Measurements from ENCODE around the gene FXR2.

Gene FXR2

DNA sequence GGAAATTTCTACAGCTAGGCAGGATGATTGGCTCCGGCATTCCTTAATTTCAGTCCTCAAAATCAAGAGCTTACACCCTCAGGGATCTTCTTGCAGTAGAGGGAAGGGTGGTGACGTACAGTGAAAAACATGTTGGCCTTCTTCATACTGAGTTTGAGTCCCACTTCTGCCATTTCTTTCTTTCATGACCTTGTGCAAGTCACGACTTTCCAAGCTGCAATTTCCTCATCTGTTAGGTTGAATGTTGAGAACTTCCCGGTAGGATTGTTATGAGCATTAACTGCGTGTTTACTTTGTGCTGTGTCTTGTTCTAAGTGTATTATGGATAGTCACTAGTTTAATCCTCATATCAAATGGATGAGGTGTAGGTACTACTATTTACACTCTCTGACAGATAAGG is 45.1 kb downstream of the FXR2 start:
- no peak for DNase-seq

DNA sequence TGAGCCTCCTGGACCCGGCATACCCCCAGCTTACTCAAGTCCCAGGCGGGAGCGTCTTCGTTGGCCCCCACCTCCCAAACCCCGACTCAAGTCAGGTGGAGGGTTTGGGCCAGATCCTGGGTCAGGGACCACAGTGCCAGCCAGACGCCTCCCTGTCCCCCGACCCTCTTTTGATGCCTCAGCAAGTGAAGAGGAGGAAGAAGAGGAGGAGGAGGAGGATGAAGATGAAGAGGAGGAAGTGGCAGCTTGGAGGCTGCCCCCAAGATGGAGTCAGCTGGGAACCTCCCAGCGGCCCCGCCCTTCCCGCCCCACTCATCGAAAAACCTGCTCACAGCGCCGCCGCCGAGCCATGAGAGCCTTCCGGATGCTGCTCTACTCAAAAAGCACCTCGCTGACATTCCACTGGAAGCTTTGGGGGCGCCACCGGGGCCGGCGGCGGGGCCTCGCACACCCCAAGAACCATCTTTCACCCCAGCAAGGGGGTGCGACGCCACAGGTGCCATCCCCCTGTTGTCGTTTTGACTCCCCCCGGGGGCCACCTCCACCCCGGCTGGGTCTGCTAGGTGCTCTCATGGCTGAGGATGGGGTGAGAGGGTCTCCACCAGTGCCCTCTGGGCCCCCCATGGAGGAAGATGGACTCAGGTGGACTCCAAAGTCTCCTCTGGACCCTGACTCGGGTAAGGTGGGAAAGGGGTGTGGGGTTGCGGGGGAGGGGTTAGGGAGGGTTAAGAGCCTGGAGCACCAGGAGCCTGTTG is 51.4 kb downstream of the FXR2 start:
- no peak for DNase-seq

DNA sequence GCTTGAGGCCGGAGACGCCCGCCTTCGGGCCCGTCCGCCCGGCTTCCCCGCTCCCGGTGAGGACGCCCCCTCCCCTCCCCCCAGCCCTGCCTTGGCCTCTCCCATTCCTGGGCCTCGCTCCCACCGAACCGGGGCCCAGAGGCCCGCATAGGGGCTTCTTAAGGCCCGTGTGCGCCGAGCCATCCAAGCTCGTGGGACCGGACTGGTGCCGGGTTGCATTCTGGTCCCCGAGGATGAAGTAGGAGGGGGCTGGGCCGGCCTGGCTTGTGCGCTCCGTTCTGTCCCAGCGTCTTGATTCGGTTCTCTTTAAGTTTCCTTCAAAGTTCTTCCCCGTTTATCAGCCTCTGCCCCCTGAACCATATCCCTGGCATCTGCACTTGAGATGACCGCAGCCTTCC is 52.5 kb downstream of the FXR2 start:
- DNase-seq: no peak

DNA sequence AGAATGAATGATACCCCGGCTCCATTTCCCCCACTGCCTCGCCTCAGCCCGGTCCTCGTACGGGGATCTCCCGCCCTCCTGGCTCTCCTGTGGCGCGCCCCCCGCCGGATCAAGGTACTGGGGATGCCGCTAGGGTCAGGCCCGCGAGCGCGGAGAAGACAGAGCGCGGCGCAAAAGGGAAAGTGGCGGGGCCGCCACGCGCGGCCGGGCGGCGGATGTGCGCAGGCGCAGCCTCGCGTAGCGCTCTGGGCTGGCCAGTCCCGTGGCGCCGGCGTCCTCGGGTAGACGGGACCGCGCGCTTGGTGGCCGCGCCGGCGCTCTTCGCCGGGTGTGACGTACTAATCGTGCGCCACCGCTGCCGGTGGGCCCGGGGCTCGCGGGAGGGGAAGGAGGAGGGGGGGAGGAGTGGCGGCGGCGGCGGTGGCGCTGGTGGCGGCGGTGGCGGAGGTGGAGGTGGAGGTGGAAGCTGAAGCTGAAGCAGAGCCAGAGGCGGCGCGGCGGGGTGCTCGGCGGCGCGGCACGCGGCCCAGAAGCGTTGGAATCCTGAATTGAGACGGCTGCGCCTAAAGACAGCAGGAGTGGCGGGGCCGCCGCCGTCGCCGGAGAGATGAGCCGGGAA is 53.0 kb downstream of the FXR2 start, which contains the start of gene SENP3:
TSS of gene SENP3 (plus strand) at position 331 of the 619 bp plus-strand sequence. CDS start 1,158 bp downstream, outside the sequence.
- peak; percentile 35 for DNase-seq

DNA sequence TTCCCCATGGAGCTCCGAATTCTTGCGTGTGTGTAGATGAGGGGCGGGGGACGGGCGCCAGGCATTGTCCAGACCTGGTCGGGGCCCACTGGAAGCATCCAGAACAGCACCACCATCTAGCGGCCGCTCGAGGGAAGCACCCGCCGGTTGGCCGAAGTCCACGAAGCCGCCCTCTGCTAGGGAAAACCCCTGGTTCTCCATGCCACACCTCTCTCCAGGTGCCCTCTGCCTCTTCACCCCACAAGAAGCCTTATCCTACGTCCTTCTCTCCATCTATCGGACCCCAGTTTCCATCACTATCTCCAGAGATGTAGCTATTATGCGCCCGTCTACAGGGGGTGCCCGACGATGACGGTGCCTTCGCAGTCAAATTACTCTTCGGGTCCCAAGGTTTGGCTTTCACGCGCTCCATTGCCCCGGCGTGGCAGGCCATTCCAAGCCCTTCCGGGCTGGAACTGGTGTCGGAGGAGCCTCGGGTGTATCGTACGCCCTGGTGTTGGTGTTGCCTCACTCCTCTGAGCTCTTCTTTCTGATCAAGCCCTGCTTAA is 53.6 kb downstream of the FXR2 start:
- peak; percentile 46 to 55 for DNase-seq

DNA sequence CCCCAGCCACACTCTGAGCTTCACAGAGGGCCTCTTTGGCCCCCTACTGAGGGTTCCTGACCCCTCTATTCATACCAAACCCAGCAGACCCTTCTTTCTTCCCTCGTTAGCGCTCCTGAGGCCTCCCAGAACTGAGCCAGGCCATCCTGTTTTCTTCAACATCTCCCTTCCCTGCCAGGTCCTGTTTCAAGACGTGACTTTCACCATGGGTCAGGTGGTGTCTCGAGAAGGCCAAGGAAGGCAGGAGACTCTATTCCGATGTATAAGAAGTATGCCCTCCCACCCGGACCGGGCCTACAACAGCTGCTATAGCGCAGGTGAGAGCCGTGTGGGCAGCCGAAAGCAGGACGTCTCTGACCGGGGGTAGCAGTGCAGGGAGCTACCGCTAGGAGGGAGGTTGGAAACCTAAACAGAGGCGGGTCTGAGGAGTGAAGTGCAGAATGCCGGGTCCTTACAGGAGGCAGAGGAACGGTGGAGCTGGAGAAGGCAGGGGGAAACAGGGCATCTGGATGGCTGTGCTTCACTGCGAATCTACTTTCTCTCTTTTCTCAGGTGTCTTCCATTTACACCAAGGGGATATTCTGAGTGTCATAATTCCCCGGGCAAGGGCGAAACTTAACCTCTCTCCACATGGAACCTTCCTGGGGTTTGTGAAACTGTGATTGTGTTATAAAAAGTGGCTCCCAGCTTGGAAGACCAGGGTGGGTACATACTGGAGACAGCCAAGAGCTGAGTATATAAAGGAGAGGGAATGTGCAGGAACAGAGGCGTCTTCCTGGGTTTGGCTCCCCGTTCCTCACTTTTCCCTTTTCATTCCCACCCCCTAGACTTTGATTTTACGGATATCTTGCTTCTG is 54.3 kb downstream of the FXR2 start:
- DNase-seq: peak; percentile 36 to 49

DNA sequence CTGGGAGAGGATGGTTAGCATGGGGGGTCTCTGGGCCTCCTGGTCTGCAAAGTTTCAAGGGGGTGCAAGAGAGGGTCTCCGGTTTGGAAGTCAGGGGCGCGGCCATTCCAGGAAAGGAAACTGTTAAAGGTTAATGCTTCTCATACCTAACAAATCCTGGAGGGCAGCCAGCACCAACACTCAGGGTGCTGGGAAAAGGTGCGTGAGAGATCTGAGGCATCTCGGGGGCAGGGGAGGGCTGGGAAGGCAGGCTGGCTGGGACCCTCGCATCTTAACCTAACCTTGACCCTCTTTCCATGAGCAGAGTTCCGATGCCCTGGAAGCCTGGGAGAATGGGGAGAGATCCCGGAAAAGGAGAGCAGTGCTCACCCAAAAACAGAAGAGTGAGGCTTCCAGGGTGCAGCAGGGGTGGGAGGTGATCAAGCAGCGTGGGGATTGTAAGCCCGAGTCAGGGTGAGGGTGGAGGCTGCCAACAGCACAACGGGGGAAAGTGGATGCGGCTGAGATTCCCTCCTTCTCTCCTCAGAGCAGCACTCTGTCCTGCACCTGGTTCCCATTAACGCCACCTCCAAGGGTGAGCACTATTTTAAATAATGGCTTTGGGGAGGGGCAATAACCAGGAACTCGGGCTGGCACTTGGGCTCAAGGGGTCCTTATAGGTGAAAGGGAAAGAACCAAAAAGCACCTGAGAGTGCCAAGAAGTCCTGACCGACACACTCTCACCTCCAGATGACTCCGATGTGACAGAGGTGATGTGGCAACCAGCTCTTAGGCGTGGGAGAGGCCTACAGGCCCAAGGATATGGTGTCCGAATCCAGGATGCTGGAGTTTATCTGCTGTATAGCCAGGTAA is 55.2 kb downstream of the FXR2 start:
- DNase-seq: no peak

DNA sequence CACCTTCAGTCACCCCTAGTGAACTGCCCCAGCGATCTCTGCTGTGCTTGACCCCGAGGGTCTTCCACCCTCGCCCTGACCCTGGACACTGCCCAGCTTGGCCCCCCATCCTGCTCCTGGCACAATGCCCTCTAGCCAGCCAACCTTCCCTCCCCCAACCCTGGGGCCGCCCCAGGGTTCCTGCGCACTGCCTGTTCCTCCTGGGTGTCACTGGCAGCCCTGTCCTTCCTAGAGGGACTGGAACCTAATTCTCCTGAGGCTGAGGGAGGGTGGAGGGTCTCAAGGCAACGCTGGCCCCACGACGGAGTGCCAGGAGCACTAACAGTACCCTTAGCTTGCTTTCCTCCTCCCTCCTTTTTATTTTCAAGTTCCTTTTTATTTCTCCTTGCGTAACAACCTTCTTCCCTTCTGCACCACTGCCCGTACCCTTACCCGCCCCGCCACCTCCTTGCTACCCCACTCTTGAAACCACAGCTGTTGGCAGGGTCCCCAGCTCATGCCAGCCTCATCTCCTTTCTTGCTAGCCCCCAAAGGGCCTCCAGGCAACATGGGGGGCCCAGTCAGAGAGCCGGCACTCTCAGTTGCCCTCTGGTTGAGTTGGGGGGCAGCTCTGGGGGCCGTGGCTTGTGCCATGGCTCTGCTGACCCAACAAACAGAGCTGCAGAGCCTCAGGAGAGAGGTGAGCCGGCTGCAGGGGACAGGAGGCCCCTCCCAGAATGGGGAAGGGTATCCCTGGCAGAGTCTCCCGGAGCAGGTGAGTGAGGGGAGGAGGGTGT is 56.0 kb downstream of the FXR2 start, which contains the start of gene TNFSF13:
TSS of gene TNFSF13 (plus strand) at position 207 of the 776 bp plus-strand sequence. CDS start at position 497, 290 bp downstream.
- peak; percentile 55 to 61 for DNase-seq

DNA sequence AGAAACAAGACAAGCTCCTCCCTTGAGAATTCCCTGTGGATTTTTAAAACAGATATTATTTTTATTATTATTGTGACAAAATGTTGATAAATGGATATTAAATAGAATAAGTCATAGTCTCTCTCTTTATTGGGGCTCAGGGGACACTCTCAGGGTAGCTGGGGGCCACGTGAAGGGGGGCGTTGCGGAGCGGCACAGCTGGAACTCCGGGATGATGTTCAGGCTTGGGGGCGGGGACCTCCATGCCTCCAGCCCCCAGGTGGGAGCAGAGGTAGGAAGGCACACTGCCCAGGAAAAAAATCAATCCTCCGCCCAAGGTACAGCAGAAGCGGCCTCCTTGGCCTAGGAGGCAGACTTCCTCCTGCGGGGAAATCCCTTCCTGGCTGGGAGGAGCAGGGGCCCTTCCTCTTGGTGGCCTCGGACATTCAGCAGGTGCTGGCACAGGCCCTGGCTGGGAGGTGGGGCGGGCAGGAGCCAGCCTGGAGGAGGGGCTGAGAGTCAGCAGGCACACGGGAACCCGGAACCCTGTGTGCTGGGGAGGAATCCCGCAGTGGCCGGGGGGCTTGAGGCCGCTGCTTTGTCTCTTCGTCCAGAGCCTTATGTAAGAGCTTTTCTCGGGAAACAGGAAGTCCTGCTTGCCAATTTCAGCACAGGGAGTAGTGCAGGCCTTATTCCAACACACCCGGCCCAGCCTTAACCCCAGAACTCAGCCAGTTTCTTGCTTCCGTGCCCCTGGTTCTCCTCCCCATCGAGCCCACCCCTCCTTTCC is 56.7 kb downstream of the FXR2 start:
- peak; percentile 74 to 79 for DNase-seq

DNA sequence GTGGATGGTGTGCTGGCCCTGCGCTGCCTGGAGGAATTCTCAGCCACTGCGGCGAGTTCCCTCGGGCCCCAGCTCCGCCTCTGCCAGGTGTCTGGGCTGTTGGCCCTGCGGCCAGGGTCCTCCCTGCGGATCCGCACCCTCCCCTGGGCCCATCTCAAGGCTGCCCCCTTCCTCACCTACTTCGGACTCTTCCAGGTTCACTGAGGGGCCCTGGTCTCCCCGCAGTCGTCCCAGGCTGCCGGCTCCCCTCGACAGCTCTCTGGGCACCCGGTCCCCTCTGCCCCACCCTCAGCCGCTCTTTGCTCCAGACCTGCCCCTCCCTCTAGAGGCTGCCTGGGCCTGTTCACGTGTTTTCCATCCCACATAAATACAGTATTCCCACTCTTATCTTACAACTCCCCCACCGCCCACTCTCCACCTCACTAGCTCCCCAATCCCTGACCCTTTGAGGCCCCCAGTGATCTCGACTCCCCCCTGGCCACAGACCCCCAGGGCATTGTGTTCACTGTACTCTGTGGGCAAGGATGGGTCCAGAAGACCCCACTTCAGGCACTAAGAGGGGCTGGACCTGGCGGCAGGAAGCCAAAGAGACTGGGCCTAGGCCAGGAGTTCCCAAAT is 57.4 kb downstream of the FXR2 start:
- DNase-seq: no peak

DNA sequence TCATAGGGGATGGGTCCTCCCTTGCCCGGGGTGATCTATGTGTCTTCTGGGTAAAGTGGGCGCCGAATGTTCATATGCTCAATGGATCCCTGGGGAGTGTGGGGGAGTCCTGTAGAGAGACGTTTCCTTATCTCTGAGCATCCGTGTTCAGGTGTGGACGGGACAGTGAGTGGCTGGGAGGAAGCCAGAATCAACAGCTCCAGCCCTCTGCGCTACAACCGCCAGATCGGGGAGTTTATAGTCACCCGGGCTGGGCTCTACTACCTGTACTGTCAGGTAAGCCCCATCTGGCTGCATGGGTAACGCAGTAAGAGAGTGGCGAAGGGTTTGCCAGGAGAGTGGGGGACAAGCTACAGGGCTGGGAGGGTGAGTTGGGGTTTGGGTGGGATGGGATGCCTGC is 58.1 kb downstream of the FXR2 start:
- no peak for DNase-seq

DNA sequence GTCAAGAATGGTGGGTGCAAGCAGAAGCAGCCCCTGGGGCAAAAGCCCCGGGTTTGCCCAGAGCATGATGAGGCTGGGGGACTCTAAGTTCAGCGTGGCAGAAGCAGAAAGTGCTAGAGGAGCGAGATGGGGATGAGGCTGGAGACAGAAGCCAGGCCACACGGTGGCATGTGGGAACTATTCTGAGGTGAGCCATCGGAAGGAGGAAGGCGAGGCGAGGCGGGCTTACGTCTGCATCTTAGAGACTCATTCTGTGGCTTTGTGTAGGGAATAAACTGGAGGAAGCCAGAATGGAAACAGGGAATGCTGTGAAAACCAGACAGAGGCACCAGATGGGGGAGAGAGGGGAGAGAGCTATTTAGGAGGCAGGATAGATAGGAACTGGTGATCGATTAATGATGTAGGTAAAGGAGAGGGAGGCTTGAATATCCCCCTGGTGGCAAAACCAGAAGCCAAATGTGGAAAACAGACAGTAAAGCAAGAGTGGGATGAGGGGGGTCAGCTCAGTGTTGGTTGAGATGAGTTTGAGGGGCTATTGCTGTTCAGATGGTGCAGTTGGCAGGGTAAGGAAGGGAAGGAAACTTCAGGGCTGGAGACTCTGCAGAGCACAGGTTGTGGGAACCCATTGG is 59.3 kb downstream of the FXR2 start:
- DNase-seq: no peak

DNA sequence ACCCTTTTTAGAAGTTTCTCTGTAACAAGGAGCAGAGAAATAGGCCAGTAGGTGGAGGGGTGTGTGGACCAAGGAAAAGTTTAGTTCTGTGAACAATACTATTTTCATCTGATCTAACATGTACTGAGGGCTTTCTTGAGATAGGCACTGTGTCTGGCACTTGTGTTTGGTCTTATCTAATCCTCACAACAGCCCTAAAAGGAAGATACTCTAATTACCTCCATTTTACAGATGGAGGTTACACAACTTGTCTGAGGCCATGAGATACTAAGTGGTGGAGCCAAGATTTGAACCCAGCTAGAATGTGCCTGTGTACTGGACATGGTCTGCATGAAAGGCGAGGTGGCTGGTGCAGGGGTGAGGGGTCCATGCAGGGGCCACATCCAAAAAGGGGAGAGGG is 61.3 kb downstream of the FXR2 start:
- no peak for DNase-seq

DNA sequence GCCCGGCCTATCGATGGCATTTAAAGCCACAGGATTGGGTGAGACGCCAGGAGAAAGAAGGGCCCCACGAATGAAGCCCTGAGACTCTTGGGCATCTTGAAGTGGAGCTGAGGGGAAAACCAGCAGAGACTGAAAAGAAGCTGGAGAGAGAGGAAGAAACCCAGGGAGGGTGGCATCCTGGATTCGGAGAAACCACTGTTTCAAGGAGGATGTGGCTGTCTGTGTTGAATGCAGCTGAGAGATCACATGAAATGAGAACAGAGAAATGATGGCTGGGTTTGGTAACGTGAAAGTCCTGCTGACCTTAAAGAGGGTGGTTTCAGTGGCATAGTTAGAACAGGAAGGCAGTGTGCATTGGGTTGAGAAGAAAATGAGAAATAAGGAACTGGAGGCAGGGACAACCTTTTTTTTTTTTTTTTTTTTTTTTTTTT is 62.1 kb downstream of the FXR2 start:
- DNase-seq: peak; percentile 49 to 52

DNA sequence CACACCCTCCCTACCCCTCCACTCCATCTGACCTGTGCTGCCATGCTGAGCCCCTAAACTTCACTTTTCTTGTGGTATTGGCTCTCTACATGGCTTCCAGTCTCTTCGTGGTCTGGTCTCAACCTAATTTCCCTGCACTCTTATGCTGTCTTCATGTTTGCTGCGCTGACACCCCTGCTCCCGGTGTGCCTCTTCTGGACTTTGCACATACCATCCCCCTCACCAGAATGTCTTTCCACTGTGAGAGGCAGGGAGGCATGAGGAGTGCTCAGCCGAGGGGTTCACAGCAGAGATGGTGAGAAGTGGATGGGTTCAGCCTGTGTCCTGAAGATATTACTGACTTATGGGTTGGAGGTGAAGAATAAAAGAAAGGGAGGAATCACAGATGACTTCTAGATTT is 63.3 kb downstream of the FXR2 start:
- DNase-seq: no peak

DNA sequence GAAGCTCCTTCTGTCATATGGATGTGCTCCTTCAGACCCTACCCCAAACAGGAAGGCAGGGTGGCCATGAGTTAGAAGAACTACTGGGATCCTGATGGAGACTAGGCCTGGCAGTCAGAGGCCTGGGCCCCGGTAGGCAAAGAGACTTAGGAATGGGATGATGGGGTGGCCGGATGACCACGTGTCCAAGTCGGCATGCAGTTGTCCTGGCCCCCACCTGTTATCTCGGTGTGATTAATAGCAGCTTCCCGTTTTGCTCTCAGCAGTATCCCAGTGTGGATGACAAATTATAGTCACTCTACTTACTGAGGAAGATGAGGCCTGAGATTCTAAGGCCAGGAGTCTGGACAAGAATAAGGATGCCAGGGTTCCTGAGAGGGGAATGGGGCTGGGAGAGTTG is 64.4 kb downstream of the FXR2 start:
- no peak for DNase-seq

DNA sequence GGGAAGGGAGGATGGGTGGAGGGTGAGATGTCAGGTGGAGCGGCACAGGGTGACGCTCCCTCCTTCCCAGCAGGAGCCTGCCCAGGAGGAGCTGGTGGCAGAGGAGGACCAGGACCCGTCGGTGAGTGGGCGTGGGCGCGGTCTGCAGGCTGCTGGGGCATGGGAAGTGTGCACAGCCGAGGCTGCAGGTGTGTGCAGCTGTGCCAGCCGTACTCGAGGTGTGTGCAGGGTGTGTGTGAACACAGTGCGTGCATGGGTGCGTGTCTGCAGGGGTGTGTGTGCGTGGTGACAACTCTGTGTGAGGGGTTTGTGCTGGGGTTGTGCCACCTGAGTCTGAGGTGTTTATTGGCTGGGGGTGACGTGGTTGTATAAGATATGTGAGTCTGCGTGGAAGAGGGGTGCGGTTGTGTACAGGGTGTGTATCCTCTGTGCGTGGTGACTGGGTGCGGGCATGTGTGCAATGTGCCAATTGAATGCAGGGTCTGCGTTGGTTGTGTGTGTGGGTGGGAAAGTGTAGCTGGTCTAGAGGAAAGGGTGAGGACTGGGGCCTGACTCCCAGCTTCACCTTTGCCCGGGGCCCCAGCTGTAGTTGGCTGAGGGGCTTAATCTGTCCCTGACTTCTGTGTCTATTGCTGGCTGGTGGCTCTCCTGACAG is 65.2 kb downstream of the FXR2 start:
- no peak for DNase-seq

DNA sequence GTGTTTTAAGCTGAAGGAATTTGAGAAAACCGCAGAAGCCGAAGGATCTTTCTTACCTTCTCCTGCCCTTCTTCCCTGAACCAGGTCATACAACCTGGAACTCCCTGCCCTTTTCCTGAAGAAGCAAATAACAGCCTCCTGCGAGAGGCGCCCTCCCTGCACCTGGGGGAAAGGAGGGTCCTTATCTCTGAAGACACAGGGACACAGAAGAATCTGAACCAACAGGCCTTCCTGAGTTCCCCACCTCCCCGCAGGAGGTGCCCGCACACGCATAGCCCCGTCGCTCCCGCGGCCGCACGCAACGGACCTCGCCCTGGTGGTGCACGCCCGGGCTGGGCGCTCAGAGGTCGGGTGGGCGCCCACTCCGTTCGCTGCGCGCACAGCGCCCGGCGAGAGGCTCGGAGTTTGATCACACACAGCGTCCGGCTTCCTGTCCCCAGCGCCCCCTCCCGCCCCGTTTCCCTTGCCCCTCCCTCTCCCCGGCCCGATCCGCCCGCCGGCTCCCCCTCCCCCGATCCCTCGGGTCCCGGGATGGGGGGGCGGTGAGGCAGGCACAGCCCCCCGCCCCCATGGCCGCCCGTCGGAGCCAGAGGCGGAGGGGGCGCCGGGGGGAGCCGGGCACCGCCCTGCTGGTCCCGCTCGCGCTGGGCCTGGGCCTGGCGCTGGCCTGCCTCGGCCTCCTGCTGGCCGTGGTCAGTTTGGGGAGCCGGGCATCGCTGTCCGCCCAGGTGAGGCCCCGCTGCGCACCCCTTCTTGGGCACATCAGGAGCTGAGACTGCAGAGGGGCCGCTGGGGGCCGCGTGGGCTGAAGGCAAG is 65.9 kb downstream of the FXR2 start, which contains the start of gene TNFSF12:
TSS of gene TNFSF12 (plus strand) at position 474 of the 816 bp plus-strand sequence. CDS start at position 570, 96 bp downstream.
- DNase-seq: no peak

Data from Kasumi-1 (cell line).